ENCODE measurements around the gene GABARAPL1. TPM values are rescaled to one million over a fixed set of nuclear protein-coding genes. Genes with fewer than 3 reads are reported as not detected.
A peak's percentile ranks its signal among the peaks of the same experiment; 100 is the strongest.
"Not testable (repeated sequence)": the region's sequence is repeated elsewhere in the genome, so short reads cannot be mapped to it uniquely, and the experiment has no call there.

Gene GABARAPL1
- total RNA-seq, 2 donors from 2014 or later = 104 to 110 TPM

DNA sequence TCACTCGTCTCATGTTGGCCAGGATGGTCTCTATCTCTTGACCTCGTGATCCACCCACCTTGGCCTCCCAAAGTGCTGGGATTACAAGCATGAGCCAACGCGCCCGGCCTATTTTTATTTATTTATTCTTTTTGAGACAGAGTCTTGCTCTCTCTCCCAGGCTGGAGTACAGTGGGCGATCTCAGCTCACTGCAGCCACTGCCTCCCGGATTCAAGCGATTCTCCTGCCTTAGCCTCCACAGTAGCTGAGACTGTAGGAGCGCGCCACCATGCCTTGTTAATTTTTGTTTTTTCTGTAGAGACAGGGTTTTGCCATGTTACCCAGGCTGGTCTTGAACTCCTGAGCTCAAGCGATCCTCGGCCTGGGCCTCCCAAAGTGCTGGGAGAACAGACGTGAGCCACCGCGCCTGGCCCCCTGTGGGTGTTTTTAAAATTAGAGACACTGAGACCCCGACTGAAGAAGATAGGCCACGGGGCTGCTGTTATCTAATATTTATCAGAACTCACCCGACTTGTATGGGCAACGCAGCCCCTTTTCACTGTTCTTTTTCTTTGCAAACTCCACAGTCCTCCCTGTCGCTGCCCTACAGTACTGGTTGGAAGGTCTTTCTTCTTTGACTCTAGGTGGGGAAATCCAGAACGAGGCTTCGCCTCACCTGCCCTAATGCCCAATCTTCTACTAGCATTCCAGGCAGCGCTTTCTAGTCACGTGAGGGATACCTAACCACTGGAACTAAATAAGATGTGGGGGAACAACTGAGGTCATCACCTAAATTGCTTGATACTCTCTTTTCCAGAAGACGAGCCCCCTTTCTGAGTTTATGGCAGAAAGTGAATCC is 1.4 kb upstream of the GABARAPL1 start:
- ATAC-seq (no peak), DNase-seq (no peak)
- Mint-ChIP-seq H3K27ac (peak overlapping the region; percentile 96), H3K4me3 (peak overlapping the region; percentile 94), H3K36me3 (ENCODE audit: low read depth) (no peaks in the 10 kb centered on the region), H3K4me1 (peaks cover 23% of the 10 kb centered on the region), H3K27me3 (no peaks in the 10 kb centered on the region)
- H3K9me3 ChIP-seq (ENCODE audit: control insufficient read depth, low read length, poor library complexity, severe bottlenecking) = no peaks in the 10 kb centered on the region

DNA sequence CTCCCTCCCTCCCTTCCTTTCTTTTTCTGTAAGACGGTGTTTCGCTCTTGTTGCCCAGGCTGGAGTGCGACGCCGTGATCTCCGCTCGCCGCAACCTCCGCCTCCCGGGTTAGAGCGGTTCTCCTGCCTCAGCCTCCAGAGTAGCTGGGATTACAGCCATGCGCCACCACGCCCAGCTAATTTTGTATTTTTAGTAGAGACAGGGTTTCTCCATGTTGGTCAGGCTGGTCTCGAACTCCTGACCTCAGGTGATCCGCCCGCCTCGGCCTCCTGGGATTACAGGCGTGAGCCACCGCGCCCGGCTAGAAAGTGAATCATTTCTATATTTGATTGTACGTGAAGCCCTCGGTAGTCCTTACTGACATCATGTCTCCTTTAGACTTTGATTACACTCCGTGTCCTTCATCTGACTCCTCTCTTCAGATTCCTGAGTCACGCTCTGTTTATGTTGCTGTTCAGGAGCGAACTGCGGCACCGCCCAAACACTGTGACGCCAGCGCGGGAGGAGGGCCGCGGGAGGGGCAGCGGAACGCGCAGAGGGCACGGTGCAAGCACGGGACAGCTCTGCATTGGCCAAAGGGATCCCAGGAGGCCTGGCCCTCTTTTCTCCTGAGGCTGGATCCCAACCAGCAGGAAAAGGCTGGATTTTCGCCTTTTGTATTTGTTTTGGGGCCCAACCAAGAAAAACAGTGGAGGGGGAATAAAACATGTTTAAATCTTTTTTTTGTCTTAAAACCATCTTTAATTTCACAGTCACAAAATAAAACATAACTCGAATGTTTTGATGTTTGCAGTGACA is 538 bp upstream of the GABARAPL1 start:
- ATAC-seq = peak; percentile 77
- Mint-ChIP-seq H3K27ac (peak overlapping the region; percentile 96), H3K4me1 (peaks cover 23% of the 10 kb centered on the region), H3K27me3 (no peaks in the 10 kb centered on the region), H3K36me3 (ENCODE audit: low read depth) (no peaks in the 10 kb centered on the region), H3K4me3 (peak overlapping the region; percentile 94)
- no peaks in the 10 kb centered on the region for H3K9me3 ChIP-seq (ENCODE audit: control insufficient read depth, low read length, poor library complexity, severe bottlenecking)
- DNase-seq = peak; percentile 67 to 79 (median 75)

DNA sequence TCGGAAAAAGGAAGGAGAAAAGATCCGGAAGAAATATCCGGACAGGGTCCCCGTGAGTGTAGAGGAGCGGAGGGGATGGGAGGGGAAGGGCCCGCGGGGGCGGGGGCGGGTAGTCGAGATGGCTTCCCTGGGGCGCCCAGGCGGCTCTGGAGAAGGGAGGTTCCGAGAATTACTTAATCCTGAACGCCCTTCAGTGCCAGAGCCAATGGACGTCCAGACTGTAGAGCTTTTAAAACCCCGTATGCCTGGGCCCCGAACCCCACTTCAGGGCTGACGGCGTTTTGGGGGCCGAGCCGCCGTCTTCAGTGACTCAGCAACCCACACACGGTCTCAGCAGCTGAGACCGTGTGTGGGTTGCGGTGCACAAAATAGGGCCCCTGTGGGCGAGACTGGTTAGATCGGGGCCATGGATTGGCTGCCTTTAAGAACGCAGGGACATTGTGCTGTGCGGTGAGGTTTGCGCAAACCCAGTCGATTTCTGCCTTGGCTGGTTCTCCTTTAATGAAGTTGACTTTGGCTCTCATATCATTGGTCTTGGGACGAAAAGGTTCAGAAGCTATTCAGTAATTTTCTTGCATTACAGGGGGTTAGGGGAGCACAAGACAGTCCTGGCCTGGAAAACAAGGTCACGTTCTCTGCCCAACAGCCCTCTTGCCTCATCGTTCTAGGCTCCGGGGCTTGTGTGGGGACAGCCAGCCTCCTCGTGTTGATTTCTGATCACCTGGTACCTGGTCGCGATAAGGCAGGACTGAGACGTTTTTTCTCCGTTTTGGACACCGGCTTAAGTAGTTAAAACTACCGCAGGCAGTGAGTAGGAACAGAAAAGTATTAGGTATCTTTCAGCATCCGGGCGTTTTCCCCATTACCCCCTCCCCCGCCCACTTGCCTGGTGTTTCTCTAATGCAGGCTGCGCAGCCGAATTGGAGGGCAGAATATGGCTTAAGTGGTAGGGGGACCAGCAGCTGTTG is 775 bp downstream of the GABARAPL1 start:
- Mint-ChIP-seq H3K4me3 (peak overlapping the region; percentile 94), H3K36me3 (ENCODE audit: low read depth) (no peaks in the 10 kb centered on the region), H3K27ac (peak overlapping the region; percentile 96), H3K27me3 (no peaks in the 10 kb centered on the region), H3K4me1 (peaks cover 23% of the 10 kb centered on the region)
- ATAC-seq (peak; percentile 78), DNase-seq (peak; percentile 59 to 77 (median 64))
- no peaks in the 10 kb centered on the region for H3K9me3 ChIP-seq (ENCODE audit: control insufficient read depth, low read length, poor library complexity, severe bottlenecking)

DNA sequence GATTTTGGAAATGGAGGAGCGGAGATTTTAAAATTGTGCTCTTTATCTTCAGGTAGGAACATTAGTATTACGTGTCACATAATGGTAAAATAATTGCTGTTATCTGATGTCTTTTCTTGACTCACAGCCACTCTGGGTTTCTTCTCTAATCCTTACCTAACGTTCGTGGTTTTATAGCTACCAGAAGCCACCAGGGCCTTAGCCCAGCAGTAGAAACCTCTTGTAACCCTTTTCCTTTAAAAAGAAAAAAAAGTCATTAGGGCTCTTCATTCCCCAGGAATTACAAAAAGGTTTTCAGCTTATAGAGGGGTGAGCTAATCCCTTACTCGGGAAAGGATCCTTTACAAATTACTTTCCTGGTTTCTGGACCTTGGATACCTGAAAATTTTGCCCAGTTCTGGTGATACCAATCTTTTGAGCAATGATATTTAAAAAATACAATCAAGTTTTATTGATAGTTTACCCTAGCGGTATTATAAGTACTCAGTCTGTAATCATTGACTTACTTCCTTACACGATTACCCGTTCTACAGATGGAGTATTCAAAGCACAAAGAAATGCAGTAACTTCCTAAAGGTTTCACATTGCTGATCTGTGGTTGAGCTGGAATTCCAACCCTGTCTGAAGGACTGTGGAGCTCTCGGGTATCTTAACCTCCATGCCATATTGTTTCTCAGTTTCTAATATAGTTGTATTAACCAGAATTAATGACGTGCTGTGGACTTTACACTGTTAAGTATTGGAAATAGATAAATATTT is 1.6 kb downstream of the GABARAPL1 start:
- H3K9me3 ChIP-seq (ENCODE audit: control insufficient read depth, low read length, poor library complexity, severe bottlenecking) = no peaks in the 10 kb centered on the region
- peaks cover 23% of the 10 kb centered on the region for H3K4me1 Mint-ChIP-seq
- H3K36me3 Mint-ChIP-seq (ENCODE audit: low read depth) = no peaks in the 10 kb centered on the region
- DNase-seq (no peak), ATAC-seq (no peak)
- H3K4me3 Mint-ChIP-seq = peak overlapping the region; percentile 94
- peak overlapping the region; percentile 96 for H3K27ac Mint-ChIP-seq
- no peaks in the 10 kb centered on the region for H3K27me3 Mint-ChIP-seq

DNA sequence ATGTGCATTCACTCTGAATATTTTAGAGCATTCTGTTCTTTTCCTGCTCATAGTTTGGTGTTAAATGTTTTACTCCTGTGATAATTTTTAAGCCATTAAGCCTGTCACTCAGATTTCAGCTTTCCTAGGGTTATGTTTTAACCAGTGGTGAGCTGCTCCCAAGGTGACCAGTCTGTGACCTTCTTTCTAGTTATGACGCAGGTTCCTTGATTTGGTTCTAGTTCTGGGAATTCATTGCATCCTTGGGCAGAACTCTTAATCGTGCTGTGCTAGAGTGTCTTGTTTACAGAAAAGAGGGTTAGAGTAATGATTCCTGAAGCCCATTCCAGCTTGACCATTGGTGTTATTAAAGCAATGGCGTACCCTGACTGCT is 2.2 kb downstream of the GABARAPL1 start:
- H3K9me3 ChIP-seq (ENCODE audit: control insufficient read depth, low read length, poor library complexity, severe bottlenecking) = no peaks in the 10 kb centered on the region
- H3K36me3 Mint-ChIP-seq (ENCODE audit: low read depth) = no peaks in the 10 kb centered on the region
- H3K27me3 Mint-ChIP-seq = no peaks in the 10 kb centered on the region
- ATAC-seq = no peak
- peaks cover 23% of the 10 kb centered on the region for H3K4me1 Mint-ChIP-seq
- no peak for DNase-seq
- H3K27ac Mint-ChIP-seq = peak overlapping the region; percentile 96
- peak overlapping the region; percentile 94 for H3K4me3 Mint-ChIP-seq

DNA sequence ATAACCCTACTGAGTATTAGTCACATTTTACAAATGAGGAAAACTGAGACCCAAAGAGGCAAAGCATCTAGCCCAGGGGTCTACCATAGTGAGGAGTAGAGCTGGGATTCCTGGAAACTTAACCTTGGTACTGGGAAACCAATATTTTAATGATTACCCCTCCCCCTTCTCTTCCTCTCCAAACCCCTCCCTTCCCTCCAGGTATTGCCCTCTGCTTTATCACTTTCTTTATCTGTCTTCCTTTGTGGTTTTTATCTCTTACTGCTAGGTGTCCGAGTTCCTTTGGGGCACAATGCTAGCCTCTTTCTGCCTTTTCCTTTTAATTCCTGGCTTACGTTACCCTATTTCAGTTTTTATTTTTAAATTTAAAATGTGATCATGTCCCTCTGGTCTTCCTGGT is 2.8 kb downstream of the GABARAPL1 start:
- DNase-seq = no peak
- no peaks in the 10 kb centered on the region for H3K9me3 ChIP-seq (ENCODE audit: control insufficient read depth, low read length, poor library complexity, severe bottlenecking)
- no peaks in the 10 kb centered on the region for H3K27me3 Mint-ChIP-seq
- peak overlapping the region; percentile 59 for H3K4me3 Mint-ChIP-seq
- H3K4me1 Mint-ChIP-seq = peaks cover 25% of the 10 kb centered on the region
- no peaks in the 10 kb centered on the region for H3K36me3 Mint-ChIP-seq (ENCODE audit: low read depth)
- no peak for ATAC-seq
- peak overlapping the region; percentile 49 for H3K27ac Mint-ChIP-seq

DNA sequence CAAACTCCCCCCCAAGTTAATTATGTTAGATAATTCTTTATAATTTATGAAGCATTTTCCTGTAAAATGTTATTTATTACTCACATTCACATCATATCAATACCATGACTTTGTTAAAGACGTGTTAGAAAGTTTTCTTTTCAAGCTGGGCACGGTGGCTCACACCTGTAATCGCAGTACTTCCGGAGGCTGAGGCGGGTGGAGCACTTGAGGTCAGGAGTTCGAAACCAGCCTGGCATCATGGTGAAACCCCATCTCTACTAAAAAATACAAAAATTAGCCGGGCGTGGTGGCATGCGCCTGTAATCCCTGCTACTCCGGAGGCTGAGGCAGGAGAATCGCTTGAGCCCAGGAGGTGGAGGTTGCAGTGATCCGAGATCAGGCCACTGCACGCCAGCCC is 3.3 kb downstream of the GABARAPL1 start:
- H3K27me3 Mint-ChIP-seq; ATAC-seq; H3K4me3 Mint-ChIP-seq; H3K9me3 ChIP-seq (ENCODE audit: control insufficient read depth, low read length, poor library complexity, severe bottlenecking); H3K36me3 Mint-ChIP-seq (ENCODE audit: low read depth); DNase-seq: not testable (repeated sequence)
- H3K4me1 Mint-ChIP-seq = peaks cover 25% of the 10 kb centered on the region
- H3K27ac Mint-ChIP-seq = peak overlapping the region; percentile 49

DNA sequence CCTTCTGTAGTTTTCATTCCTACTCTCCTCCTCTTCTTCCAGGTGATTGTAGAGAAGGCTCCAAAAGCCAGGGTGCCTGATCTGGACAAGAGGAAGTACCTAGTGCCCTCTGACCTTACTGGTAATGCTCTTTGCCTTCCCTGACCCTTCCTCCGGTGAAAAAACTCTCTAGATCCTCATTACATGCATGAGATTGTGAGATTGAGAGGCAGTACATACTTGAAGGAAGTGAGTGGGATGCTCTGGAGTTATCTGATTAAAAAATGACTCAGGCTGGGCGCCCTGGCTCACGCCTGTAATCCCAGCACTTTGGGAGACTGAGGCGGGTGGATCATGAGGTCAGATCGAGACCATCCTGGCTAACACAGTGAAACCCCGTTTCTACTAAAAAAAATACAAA is 5.3 kb downstream of the GABARAPL1 start:
- ATAC-seq (no peak), DNase-seq (no peak)
- H3K27ac Mint-ChIP-seq = no peak overlapping the region
- H3K27me3 Mint-ChIP-seq = no peaks in the 10 kb centered on the region
- peaks cover 8% of the 10 kb centered on the region for H3K36me3 Mint-ChIP-seq (ENCODE audit: low read depth)
- H3K4me1 Mint-ChIP-seq = peaks cover 17% of the 10 kb centered on the region
- no peak overlapping the region for H3K4me3 Mint-ChIP-seq
- H3K9me3 ChIP-seq (ENCODE audit: control insufficient read depth, low read length, poor library complexity, severe bottlenecking) = no peaks in the 10 kb centered on the region

DNA sequence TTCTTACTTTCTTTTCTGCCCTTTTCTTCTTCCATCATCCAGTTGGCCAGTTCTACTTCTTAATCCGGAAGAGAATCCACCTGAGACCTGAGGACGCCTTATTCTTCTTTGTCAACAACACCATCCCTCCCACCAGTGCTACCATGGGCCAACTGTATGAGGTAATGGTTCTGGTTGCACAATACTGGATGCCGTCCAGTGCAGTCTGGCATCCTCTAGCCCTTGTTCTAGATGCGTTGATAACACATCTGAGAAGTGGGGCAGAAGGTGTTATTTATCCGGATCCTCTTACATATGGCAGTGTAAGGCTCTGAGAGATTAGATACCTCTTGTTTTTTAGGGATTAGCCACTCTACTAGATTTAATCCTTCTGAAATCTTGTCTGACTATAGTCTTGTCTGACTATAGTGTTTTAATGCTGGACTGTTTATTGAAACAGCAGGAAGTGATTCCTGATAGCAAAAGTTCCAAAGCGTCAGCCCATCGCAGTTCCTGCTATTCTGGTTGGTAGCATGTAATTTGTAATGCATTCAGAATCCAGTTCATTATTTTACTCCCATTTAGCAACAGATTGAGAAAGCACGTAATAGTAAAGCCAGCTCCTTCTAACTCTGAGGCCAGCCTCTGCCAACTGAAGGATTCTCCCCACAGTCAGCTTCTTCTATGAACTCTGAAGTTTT is 7.9 kb downstream of the GABARAPL1 start:
- H3K36me3 Mint-ChIP-seq (ENCODE audit: low read depth) = peaks cover 8% of the 10 kb centered on the region
- H3K4me3 Mint-ChIP-seq = no peak overlapping the region
- H3K9me3 ChIP-seq (ENCODE audit: control insufficient read depth, low read length, poor library complexity, severe bottlenecking) = no peaks in the 10 kb centered on the region
- H3K4me1 Mint-ChIP-seq = peaks cover 6% of the 10 kb centered on the region
- H3K27me3 Mint-ChIP-seq = no peaks in the 10 kb centered on the region
- no peak for ATAC-seq
- no peak for DNase-seq
- H3K27ac Mint-ChIP-seq = no peak overlapping the region

DNA sequence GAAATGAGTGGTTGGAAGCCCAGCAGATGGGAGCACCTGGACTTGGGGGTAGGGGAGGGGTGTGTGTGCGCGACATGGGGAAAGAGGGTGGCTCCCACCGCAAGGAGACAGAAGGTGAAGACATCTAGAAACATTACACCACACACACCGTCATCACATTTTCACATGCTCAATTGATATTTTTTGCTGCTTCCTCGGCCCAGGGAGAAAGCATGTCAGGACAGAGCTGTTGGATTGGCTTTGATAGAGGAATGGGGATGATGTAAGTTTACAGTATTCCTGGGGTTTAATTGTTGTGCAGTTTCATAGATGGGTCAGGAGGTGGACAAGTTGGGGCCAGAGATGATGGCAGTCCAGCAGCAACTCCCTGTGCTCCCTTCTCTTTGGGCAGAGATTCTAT is 9.2 kb downstream of the GABARAPL1 start:
- Mint-ChIP-seq H3K27me3 (no peaks in the 10 kb centered on the region), H3K36me3 (ENCODE audit: low read depth) (peaks cover 8% of the 10 kb centered on the region), H3K27ac (peak overlapping the region; percentile 78), H3K4me3 (no peak overlapping the region), H3K4me1 (peaks cover 8% of the 10 kb centered on the region)
- H3K9me3 ChIP-seq (ENCODE audit: control insufficient read depth, low read length, poor library complexity, severe bottlenecking) = no peaks in the 10 kb centered on the region
- DNase-seq (no peak), ATAC-seq (no peak)

DNA sequence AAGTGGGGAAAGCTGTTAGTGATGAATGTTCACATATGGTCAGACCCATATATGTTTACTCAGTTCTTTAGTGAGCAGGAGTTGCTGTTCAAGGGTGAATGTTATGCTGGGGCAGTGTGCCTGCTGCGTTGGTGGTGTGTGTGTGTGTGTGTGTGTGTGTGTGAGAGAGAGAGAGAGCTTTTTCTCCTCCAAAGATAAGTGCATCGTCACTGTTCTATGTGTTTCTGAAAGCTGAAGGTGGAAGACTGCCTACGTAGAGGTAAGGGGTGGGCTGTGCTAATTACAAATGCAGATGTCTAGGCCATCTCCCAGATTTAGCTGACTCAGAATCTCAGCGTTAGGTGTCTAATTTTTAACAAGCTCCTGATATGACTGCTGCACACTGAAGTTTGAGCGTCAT is 10.5 kb downstream of the GABARAPL1 start:
- ATAC-seq = peak; percentile 29
- Mint-ChIP-seq H3K4me1 (peaks cover 10% of the 10 kb centered on the region), H3K27me3 (no peaks in the 10 kb centered on the region), H3K27ac (no peak overlapping the region), H3K4me3 (no peak overlapping the region), H3K36me3 (ENCODE audit: low read depth) (peaks cover 8% of the 10 kb centered on the region)
- H3K9me3 ChIP-seq (ENCODE audit: control insufficient read depth, low read length, poor library complexity, severe bottlenecking) = no peaks in the 10 kb centered on the region
- no peak for DNase-seq

DNA sequence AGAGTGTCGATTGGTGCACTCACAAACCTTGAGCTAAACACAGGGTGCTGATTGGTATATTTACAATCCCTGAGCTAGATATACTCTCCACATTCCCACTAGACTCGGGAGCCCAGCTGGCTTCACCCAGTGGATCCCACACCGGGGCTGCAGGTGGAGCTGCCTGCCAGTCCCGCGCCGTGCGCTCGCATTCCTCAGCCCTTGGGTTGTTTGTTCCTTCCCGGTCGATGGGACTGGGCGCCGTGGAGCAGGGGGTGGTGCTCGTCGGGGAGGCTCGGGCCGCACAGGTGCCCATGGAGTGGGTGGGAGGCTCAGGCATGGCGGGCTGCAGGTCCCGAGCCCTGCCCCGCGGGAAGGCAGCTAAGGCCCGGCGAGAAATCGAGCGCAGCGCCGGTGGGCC is 12.7 kb downstream of the GABARAPL1 start:
- not testable (repeated sequence) for DNase-seq; H3K27me3 Mint-ChIP-seq; H3K27ac Mint-ChIP-seq; H3K9me3 ChIP-seq (ENCODE audit: control insufficient read depth, low read length, poor library complexity, severe bottlenecking); H3K4me3 Mint-ChIP-seq; H3K4me1 Mint-ChIP-seq; ATAC-seq; H3K36me3 Mint-ChIP-seq (ENCODE audit: low read depth)
